ENCODE data around the gene PROSER3.

GRCh38 chr19:35715981-35716800 is 41.8 kb upstream of the PROSER3 start:
- TF ChIP-seq CTCF (IDR thresholded peaks at IDR 0.05) (no peak), POLR2AphosphoS5 (IDR thresholded peaks at IDR 0.05) (peak; percentile 15), POLR2A (IDR thresholded peaks at IDR 0.05) (no peak)
